Neutrophil (primary cell): ENCODE data around the gene ROR2.

Source experiments
- H3K27ac ChIP-seq: fragments of 200-600 bp; sonication (generic); 2 replicates; pipeline ENCODE4 v1.5.1; 2016; ENCODE audit warnings: mild to moderate bottlenecking, moderate library complexity
- H3K27me3 ChIP-seq: fragments of 200-600 bp; sonication (generic); 2 replicates; pipeline ENCODE4 v1.6.0; 2016; ENCODE audit warnings: mild to moderate bottlenecking
- H3K36me3 ChIP-seq: fragments of 200-600 bp; sonication (generic); 2 replicates; pipeline ENCODE4 v1.5.1; 2017
- H3K4me1 ChIP-seq, 2 experiments: fragments of 200-600 bp in 1 of 2; sonication (generic) in 1 of 2; 1 replicate in 1 of 2; 2 replicates in 1 of 2; pipeline versions ENCODE4 v1.5.1 to v1.6.1; 2013 to 2016; ENCODE audit warnings: low read depth in 1 of 2, low read length in 1 of 2, mild to moderate bottlenecking in 1 of 2, moderate library complexity in 1 of 2; ENCODE audit not compliant: control insufficient read depth in 1 of 2, insufficient read depth in 1 of 2
- H3K4me3 ChIP-seq, 2 experiments: fragments of 200-600 bp in 1 of 2; sonication (generic) in 1 of 2; 1 replicate in 1 of 2; 2 replicates in 1 of 2; pipeline ENCODE4 v1.5.1; 2013 to 2016; ENCODE audit warnings: low read depth in 1 of 2, low read length in 1 of 2, mild to moderate bottlenecking in 1 of 2, moderate library complexity in 1 of 2
- H3K9me3 ChIP-seq: fragments of 200-600 bp; sonication (generic); 2 replicates; pipeline ENCODE4 v1.5.1; 2016
- CTCF ChIP-seq: fragments of 200-600 bp; sonication (generic); IDR thresholded peaks from 2 replicates; pipeline ENCODE4 v1.5.1; 2016; ENCODE audit warnings: antibody characterized with exemption

ROR2 gene

GRCh38 chr9:91678807-91679580 is 271.0 kb downstream of the ROR2 start:
- Histone ChIP-seq H3K27ac (no peak overlapping the region), H3K4me1 (peaks cover 14% of the 10 kb centered on the region in 2 experiments), H3K36me3 (no peaks in the 10 kb centered on the region), H3K9me3 (no peaks in the 10 kb centered on the region), H3K4me3 (no peak overlapping the region), H3K27me3 (peaks cover 8% of the 10 kb centered on the region)
- no peak for TF ChIP-seq CTCF

- Histone ChIP-seq H3K4me1 (peaks cover 14% of the 10 kb centered on the region in 2 experiments), H3K27ac (no peak overlapping the region), H3K9me3 (no peaks in the 10 kb centered on the region), H3K36me3 (no peaks in the 10 kb centered on the region), H3K4me3 (no peak overlapping the region), H3K27me3 (peaks cover 14% of the 10 kb centered on the region)
- TF ChIP-seq CTCF, result no peak
These were observed 272.1 kb downstream of the ROR2 start for GRCh38 chr9:91677822-91678436.

- Histone ChIP-seq H3K4me3 (no peak overlapping the region), H3K4me1 (peaks cover 14% of the 10 kb centered on the region in 2 experiments), H3K9me3 (no peaks in the 10 kb centered on the region), H3K27ac (no peak overlapping the region), H3K36me3 (no peaks in the 10 kb centered on the region), H3K27me3 (peaks cover 14% of the 10 kb centered on the region)
- TF ChIP-seq CTCF, result no peak
These were observed 272.7 kb downstream of the ROR2 start for GRCh38 chr9:91677331-91677730.

- H3K27me3 ChIP-seq, result peaks cover 12% of the 10 kb centered on the region
- no peak overlapping the region for H3K27ac ChIP-seq
- TF ChIP-seq CTCF, result no peak
- peaks cover 8% of the 10 kb centered on the region in 2 experiments for H3K4me1 ChIP-seq
- H3K36me3 ChIP-seq, result no peaks in the 10 kb centered on the region
- no peaks in the 10 kb centered on the region for H3K9me3 ChIP-seq
- no peak overlapping the region for H3K4me3 ChIP-seq
These were observed 274.0 kb downstream of the ROR2 start for GRCh38 chr9:91676046-91676445.

- Histone ChIP-seq H3K4me3 (no peak overlapping the region), H3K27me3 (peaks cover 23% of the 10 kb centered on the region), H3K27ac (no peak overlapping the region), H3K36me3 (no peaks in the 10 kb centered on the region), H3K4me1 (peaks cover 10 to 12% of the 10 kb centered on the region in 2 experiments), H3K9me3 (no peaks in the 10 kb centered on the region)
- TF ChIP-seq CTCF, result no peak
These were observed 285.4 kb downstream of the ROR2 start for GRCh38 chr9:91664663-91665062.
